K562 (cell line): ENCODE results near the gene AKAP6. TPM values are rescaled to one million over a fixed set of nuclear protein-coding genes. Genes with fewer than 3 reads are reported as not detected.

Source experiments
- CBX2 ChIP-seq: fragments of 200-600 bp; sonication (generic); IDR thresholded peaks from one replicate; pipeline ENCODE4 v1.6.1; 2012; ENCODE audit warnings: mild to moderate bottlenecking, low read length, inconsistent platforms; ENCODE audit not compliant: insufficient read depth, poor library complexity, severe bottlenecking
- CREB5 ChIP-seq: fragments of 250-450 bp; sonication (Bioruptor Pico); IDR thresholded peaks from 2 replicates; pipeline ENCODE4 v1.5.0; 2020; ENCODE audit warnings: mild to moderate bottlenecking
- MEIS2 ChIP-seq: fragments of 450-650 bp; IDR thresholded peaks from 2 replicates; pipeline ENCODE4 v1.6.1; 2014; ENCODE audit warnings: mild to moderate bottlenecking; ENCODE audit not compliant: partially characterized antibody
- POU5F1 ChIP-seq: fragments of 150-350 bp; IDR thresholded peaks from 2 replicates; pipeline ENCODE4 v1.6.1; 2014; ENCODE audit warnings: borderline replicate concordance, low read length, low read depth, mild to moderate bottlenecking; ENCODE audit not compliant: partially characterized antibody
- SIX5 ChIP-seq, 2 experiments: IDR thresholded peaks; 2 replicates each; pipeline ENCODE4 v1.6.1; 2011; ENCODE audit warnings: low read length in 2 of 2, borderline replicate concordance in 1 of 2, low read depth in 1 of 2, mild to moderate bottlenecking in 1 of 2, moderate library complexity in 1 of 2; ENCODE audit not compliant: insufficient read depth in 1 of 2
- SP2 ChIP-seq: IDR thresholded peaks from 2 replicates; pipeline ENCODE4 v1.6.1; 2011; ENCODE audit warnings: mild to moderate bottlenecking, low read depth, low read length, moderate library complexity; ENCODE audit not compliant: poor library complexity, severe bottlenecking; ENCODE audit errors: extremely low read depth
- ZNF274 ChIP-seq: IDR thresholded peaks from 2 replicates; pipeline ENCODE4 v1.6.1; 2011; ENCODE audit warnings: low read depth, mild to moderate bottlenecking, low read length, moderate library complexity, borderline replicate concordance
- ZNF395 ChIP-seq: fragments of 200-800 bp; sonication (Bioruptor generic); IDR thresholded peaks from 2 replicates; pipeline ENCODE4 v1.6.1; 2017; ENCODE audit warnings: missing genetic modification characterization, missing compliant biosample characterization
- polyA plus RNA-seq, 8 experiments: library from polyadenylated mRNA; depleted of rRNA in 4 of 8; stranded (reverse) in 5 of 8; unstranded in 3 of 8; fragments of >200 nt; fragmentation: Nextera tagmentation in 2 of 8; fragmentation: Illumina TruSeq in 1 of 8; extraction: Ambion mirVana in 2 of 8; extraction: Trizol in 1 of 8; gene quantifications; 2 replicates each; pipeline versions ENCODE4 v1.2.1 to v1.2.3, GENCODE V29; 2011 to 2014; ENCODE audit warnings: inconsistent platforms in 1 of 8, missing spikeins in 1 of 8
- total RNA-seq, 7 experiments: library from RNA; depleted of rRNA in 6 of 7; stranded (reverse); fragments of >200 nt in 6 of 7; fragmentation: Illumina TruSeq in 2 of 7; extraction: Trizol in 2 of 7; gene quantifications; 2 replicates each; pipeline versions ENCODE4 v1.2.1 to v1.2.3, GENCODE V29; 2011 to 2021; ENCODE audit warnings: low replicate concordance in 1 of 7
- TF ChIP-seq, protein P1 (sequence below): fragments of 250-450 bp; sonication (Bioruptor Pico); IDR thresholded peaks from 2 replicates; pipeline ENCODE4 v1.8.0; 2021; ENCODE audit warnings: moderate library complexity, mild to moderate bottlenecking, inconsistent platforms
- TF ChIP-seq, protein P2 (sequence below): fragments of 250-450 bp; sonication (Bioruptor Pico); IDR thresholded peaks from 2 replicates; pipeline ENCODE4 v1.4.0; 2020; ENCODE audit warnings: mild to moderate bottlenecking, moderate library complexity

Gene AKAP6
- total and polyA plus RNA-seq, 9 of the 15 experiments (the other 6 are each of a cell fraction or from before 2014, with no cell fraction given): 0.03 to 1.7 (median 0.48) TPM

GRCh38 chr14:32298346-32298745 lies 30.8 kb upstream of the AKAP6 start (continued):
- TF ChIP-seq, protein P1, sequence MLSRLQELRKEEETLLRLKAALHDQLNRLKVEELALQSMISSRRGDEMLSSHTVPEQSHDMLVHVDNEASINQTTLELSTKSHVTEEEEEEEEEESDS (CRISPR knock-in tag): no peak
- TF ChIP-seq SP2 (no peak), CREB5 (CRISPR knock-in tag) (no peak), MEIS2 (no peak), POU5F1 (no peak), CBX2 (no peak), ZNF395 (no peak), ZNF274 (no peak), SIX5 (IDR thresholded peaks at IDR 0.05; ENCODE audit: borderline replicate concordance in 1 of 2, insufficient read depth in 1 of 2, low read depth in 1 of 2, low read length in 2 of 2) (no peak)
- TF ChIP-seq, protein P2, sequence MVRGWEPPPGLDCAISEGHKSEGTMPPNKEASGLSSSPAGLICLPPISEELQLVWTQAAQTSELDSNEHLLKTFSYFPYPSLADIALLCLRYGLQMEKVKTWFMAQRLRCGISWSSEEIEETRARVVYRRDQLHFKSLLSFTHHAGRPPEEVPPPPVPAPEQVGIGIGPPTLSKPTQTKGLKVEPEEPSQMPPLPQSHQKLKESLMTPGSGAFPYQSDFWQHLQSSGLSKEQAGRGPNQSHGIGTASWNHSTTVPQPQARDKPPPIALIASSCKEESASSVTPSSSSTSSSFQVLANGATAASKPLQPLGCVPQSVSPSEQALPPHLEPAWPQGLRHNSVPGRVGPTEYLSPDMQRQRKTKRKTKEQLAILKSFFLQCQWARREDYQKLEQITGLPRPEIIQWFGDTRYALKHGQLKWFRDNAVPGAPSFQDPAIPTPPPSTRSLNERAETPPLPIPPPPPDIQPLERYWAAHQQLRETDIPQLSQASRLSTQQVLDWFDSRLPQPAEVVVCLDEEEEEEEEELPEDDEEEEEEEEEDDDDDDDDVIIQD: no peak
- TF ChIP-seq, all 486 proteins: peak for 0
